HEK293 (cell line): ENCODE data around the gene MRPS2.

ENCODE experiments used
- CTCF ChIA-PET: fragments of 350-600 bp; formaldehyde crosslinking; extraction: SDS; loops from one replicate; lab custom pipeline; 2021; ENCODE audit warnings: antibody characterized with exemption; lab: Yijun Ruan, JAX
- POLR2A ChIA-PET: fragments of 300-600 bp; formaldehyde crosslinking; extraction: SDS; loops from one replicate; lab custom pipeline; 2020; ENCODE audit warnings: antibody characterized with exemption, inconsistent platforms; lab: Yijun Ruan, JAX
- H3K27ac ChIP-seq: fragments of 200-500 bp; sonication (Bioruptor generic); 2 replicates; pipeline ENCODE4 v1.5.1; 2014; ENCODE audit warnings: low read depth, low read length, control low read depth, inconsistent platforms; ENCODE audit errors: extremely low read depth
- H3K36me3 ChIP-seq, 2 experiments: fragments of 200-500 bp in 1 of 2; sonication (Bioruptor generic) in 1 of 2; 1 replicate in 1 of 2; 2 replicates in 1 of 2; pipeline ENCODE4 v1.5.1; 2014 to 2017; ENCODE audit warnings: inconsistent platforms in 2 of 2, low read length in 2 of 2; ENCODE audit not compliant: control insufficient read depth in 2 of 2, insufficient read depth in 1 of 2
- H3K4me1 ChIP-seq: fragments of 200-500 bp; sonication (Bioruptor generic); 2 replicates; pipeline ENCODE4 v1.5.1; 2014; ENCODE audit warnings: mild to moderate bottlenecking, low read length, inconsistent platforms; ENCODE audit not compliant: control insufficient read depth, insufficient read depth
- H3K4me3 ChIP-seq: 2 replicates; pipeline ENCODE4 v1.5.1; 2011; ENCODE audit warnings: low read depth, mild to moderate bottlenecking, control low read depth, low read length, moderate library complexity
- H3K9me3 ChIP-seq: fragments of 200-500 bp; sonication (Bioruptor generic); 2 replicates; pipeline ENCODE4 v1.5.1; 2014; ENCODE audit warnings: low read depth, low read length, inconsistent platforms; ENCODE audit not compliant: control insufficient read depth, insufficient read depth
- AEBP2 ChIP-seq: fragments of 450-650 bp; formaldehyde crosslinking; IDR thresholded peaks from 2 replicates; pipeline ENCODE4 v1.5.1; 2016; ENCODE audit warnings: missing biosample characterization, missing genetic modification characterization, borderline replicate concordance
- BCL11B ChIP-seq: fragments of 450-650 bp; formaldehyde crosslinking; IDR thresholded peaks from 2 replicates; pipeline ENCODE4 v1.5.1; 2016; ENCODE audit warnings: low read depth, missing biosample characterization, missing genetic modification characterization
- ELK4 ChIP-seq: IDR thresholded peaks from 2 replicates; pipeline ENCODE4 v1.6.1; 2011; ENCODE audit warnings: mild to moderate bottlenecking, low read depth, low read length, borderline replicate concordance
- GFI1B ChIP-seq: fragments of 450-650 bp; formaldehyde crosslinking; IDR thresholded peaks from 2 replicates; pipeline ENCODE4 v1.5.1; 2016; ENCODE audit warnings: missing biosample characterization, missing genetic modification characterization
- GLIS1 ChIP-seq: fragments of 450-650 bp; formaldehyde crosslinking; IDR thresholded peaks from 2 replicates; pipeline ENCODE4 v1.5.1; 2016; ENCODE audit warnings: missing biosample characterization, missing genetic modification characterization
- HOXA7 ChIP-seq: sonication (generic); formaldehyde crosslinking; IDR thresholded peaks from 2 replicates; pipeline ENCODE4 v1.8.1; 2022; ENCODE audit warnings: missing genetic modification reagents, borderline replicate concordance
- INSM2 ChIP-seq: fragments of 450-650 bp; formaldehyde crosslinking; IDR thresholded peaks from 2 replicates; pipeline ENCODE4 v1.5.1; 2016; ENCODE audit warnings: missing biosample characterization, missing genetic modification characterization
- MYNN ChIP-seq: fragments of 450-650 bp; formaldehyde crosslinking; IDR thresholded peaks from 2 replicates; pipeline ENCODE4 v1.5.1; 2016; ENCODE audit warnings: missing biosample characterization, missing genetic modification characterization, borderline replicate concordance
- PATZ1 ChIP-seq: fragments of 450-650 bp; formaldehyde crosslinking; IDR thresholded peaks from 2 replicates; pipeline ENCODE4 v1.5.1; 2016; ENCODE audit warnings: missing biosample characterization, missing genetic modification characterization
- ZBTB44 ChIP-seq: fragments of 450-650 bp; IDR thresholded peaks from 2 replicates; pipeline ENCODE4 v1.5.1; 2018; ENCODE audit warnings: missing biosample characterization, mild to moderate bottlenecking, missing genetic modification characterization
- ZBTB48 ChIP-seq: fragments of 450-650 bp; formaldehyde crosslinking; IDR thresholded peaks from 2 replicates; pipeline ENCODE4 v1.5.1; 2016; ENCODE audit warnings: missing biosample characterization, missing genetic modification characterization
- ZNF140 ChIP-seq: fragments of 450-650 bp; formaldehyde crosslinking; IDR thresholded peaks from 2 replicates; pipeline ENCODE4 v1.5.1; 2016; ENCODE audit warnings: missing biosample characterization, missing genetic modification characterization
- ZNF146 ChIP-seq: fragments of 450-650 bp; formaldehyde crosslinking; IDR thresholded peaks from 2 replicates; pipeline ENCODE4 v1.5.1; 2016; ENCODE audit warnings: missing biosample characterization, missing genetic modification characterization
- ZNF26 ChIP-seq: fragments of 450-650 bp; formaldehyde crosslinking; IDR thresholded peaks from 2 replicates; pipeline ENCODE4 v1.5.1; 2016; ENCODE audit warnings: missing biosample characterization, missing genetic modification characterization
- ZNF302 ChIP-seq: fragments of 450-650 bp; formaldehyde crosslinking; IDR thresholded peaks from 2 replicates; pipeline ENCODE4 v1.5.1; 2016; ENCODE audit warnings: missing biosample characterization, missing genetic modification characterization, low read depth
- ZNF350 ChIP-seq: fragments of 450-650 bp; formaldehyde crosslinking; IDR thresholded peaks from 2 replicates; pipeline ENCODE4 v1.5.0; 2017; ENCODE audit warnings: missing biosample characterization, mild to moderate bottlenecking, missing genetic modification characterization
- ZNF394 ChIP-seq: fragments of 450-650 bp; formaldehyde crosslinking; IDR thresholded peaks from 2 replicates; pipeline ENCODE4 v1.5.1; 2016; ENCODE audit warnings: missing biosample characterization, missing genetic modification characterization, mild to moderate bottlenecking, moderate library complexity, borderline replicate concordance
- ZNF610 ChIP-seq: fragments of 450-650 bp; formaldehyde crosslinking; IDR thresholded peaks from 2 replicates; pipeline ENCODE4 v1.5.1; 2016; ENCODE audit warnings: missing biosample characterization, missing genetic modification characterization, borderline replicate concordance
- ZNF645 ChIP-seq: fragments of 450-650 bp; formaldehyde crosslinking; IDR thresholded peaks from 2 replicates; pipeline ENCODE4; 2016; ENCODE audit warnings: missing biosample characterization, missing genetic modification characterization
- ZNF692 ChIP-seq: fragments of 450-650 bp; formaldehyde crosslinking; IDR thresholded peaks from 2 replicates; pipeline ENCODE4 v1.5.1; 2016; ENCODE audit warnings: missing biosample characterization, missing genetic modification characterization
- ZSCAN30 ChIP-seq: fragments of 450-650 bp; IDR thresholded peaks from 2 replicates; pipeline ENCODE4 v1.5.1; 2018; ENCODE audit warnings: missing biosample characterization, mild to moderate bottlenecking, missing genetic modification characterization, moderate library complexity
- ZSCAN5A ChIP-seq: fragments of 450-650 bp; formaldehyde crosslinking; IDR thresholded peaks from 2 replicates; pipeline ENCODE4 v1.5.1; 2016; ENCODE audit warnings: missing biosample characterization, missing genetic modification characterization
- ZXDB ChIP-seq: fragments of 450-650 bp; formaldehyde crosslinking; IDR thresholded peaks from 2 replicates; pipeline ENCODE4 v1.5.1; 2016; ENCODE audit warnings: missing biosample characterization, missing genetic modification characterization

The MRPS2 gene

GRCh38 chr9:135463140-135463539, 37.3 kb upstream of the MRPS2 start:
- no peak overlapping the region for H3K27ac ChIP-seq
- no peaks in the 10 kb centered on the region for H3K9me3 ChIP-seq
- H3K36me3 ChIP-seq, result no peaks in the 10 kb centered on the region
- no peak overlapping the region for H3K4me3 ChIP-seq
- ChIA-PET POLR2A (interaction anchor here (1.2 kb wide), 1 partner anchor 17 kb away, joined by 4 read pairs; no protein-coding TSS in a partner anchor), CTCF (interaction anchor here (0.7 to 1.6 kb wide), 5 partner anchors 11 to 376 kb away, joined by 3 to 6 read pairs (median 3); partner anchors contain the start of gene OLFM1)
- no peaks in the 10 kb centered on the region for H3K4me1 ChIP-seq
- TF ChIP-seq ZNF610 (tag by site-specific recombination) (no peak), GLIS1 (tag by site-specific recombination) (peak; percentile 76), ZNF146 (tag by site-specific recombination) (no peak), ZNF692 (0 out of 2 replicates have a peak, but pooled peaks have one; percentile 17), PATZ1 (tag by site-specific recombination) (no peak), ZBTB48 (tag by site-specific recombination) (no peak), ZSCAN5A (tag by site-specific recombination) (no peak), ZNF645 (tag by site-specific recombination) (no peak), INSM2 (tag by site-specific recombination) (no peak), MYNN (tag by site-specific recombination) (no peak), ZBTB44 (tag by site-specific recombination) (no peak), AEBP2 (tag by site-specific recombination) (no peak), GFI1B (no peak), ZNF394 (tag by site-specific recombination) (no peak), BCL11B (tag by site-specific recombination) (no peak), ZNF140 (tag by site-specific recombination) (no peak), ZNF302 (tag by site-specific recombination) (no peak), HOXA7 (CRISPR knock-in tag) (no peak), ZXDB (tag by site-specific recombination) (no peak), ZNF26 (tag by site-specific recombination) (no peak), ZSCAN30 (tag by site-specific recombination) (no peak), ELK4 (no peak), ZNF350 (no peak)
